Peyer's patch (tissue), 4 donors: ENCODE data around the gene PDE1C.

ENCODE experiments used
- CTCF ChIP-seq, 6 experiments: fragments of 450-650 bp in 4 of 6; fragments of 200-600 bp in 2 of 6; sonication (generic) in 1 of 6; IDR thresholded peaks; one replicate each; pipeline ENCODE4 v1.5.1; 2017 to 2019; ENCODE audit warnings: antibody characterized with exemption in 6 of 6, mild to moderate bottlenecking in 3 of 6, moderate library complexity in 1 of 6
- POLR2A ChIP-seq, 2 donors: fragments of 450-650 bp; IDR thresholded peaks; one replicate each; pipeline ENCODE4 v1.5.1; 2017; ENCODE audit warnings: antibody characterized with exemption in 2 of 2, mild to moderate bottlenecking in 2 of 2, moderate library complexity in 2 of 2

GRCh38 chr7:32034052-32034451 lies 36.2 kb downstream of the PDE1C start:
- TF ChIP-seq POLR2A (IDR thresholded peaks at IDR 0.05) = no peak
- TF ChIP-seq CTCF (IDR thresholded peaks at IDR 0.05) = no peak
